Panc1 (cell line): ENCODE measurements around the gene TRIP10. TPM values are rescaled to one million over a fixed set of nuclear protein-coding genes. Genes with fewer than 3 reads are reported as not detected.

ENCODE experiments used
- ATAC-seq: fragments of 200-7000 bp; cut with Tn5 transposase; 2 replicates; pipeline ENCODE4 v1.9.1; 2020; ENCODE audit warnings: mild to moderate bottlenecking, moderate library complexity
- BruUV-seq: library from RNA; stranded (reverse); fragments of 400-500 nt; replicated peaks from 2 replicates; lab custom pipeline; 2021; lab: Mats Ljungman, UMichigan
- CTCF ChIA-PET: fragments of 300-600 bp; sonication (Branson Sonifier 250); formaldehyde crosslinking; loops from one replicate; lab custom pipeline; 2022; ENCODE audit warnings: antibody characterized with exemption; lab: Charles Lee
- POLR2A ChIA-PET: fragments of 300-600 bp; sonication (Branson Sonifier 250); formaldehyde crosslinking; loops from one replicate; lab custom pipeline; 2022; ENCODE audit warnings: antibody characterized with exemption; lab: Charles Lee
- DNase-seq: peaks from one replicate; pipeline ENCODE4 v3.0.0-alpha.2; 2010; ENCODE audit warnings: low read depth, low spot score
- H3K27ac ChIP-seq: 2 replicates; pipeline ENCODE4 v1.5.1; 2011; ENCODE audit warnings: mild to moderate bottlenecking, low read length, inconsistent platforms
- H3K27me3 ChIP-seq: fragments of 200-500 bp; sonication (Bioruptor generic); 2 replicates; pipeline ENCODE4 v1.6.0; 2014; ENCODE audit warnings: low read length, inconsistent platforms; ENCODE audit not compliant: control insufficient read depth, insufficient read depth
- H3K36me3 ChIP-seq: fragments of 200-500 bp; sonication (Bioruptor generic); 2 replicates; pipeline ENCODE4 v1.5.1; 2014; ENCODE audit warnings: inconsistent platforms, mild to moderate bottlenecking, low read length, moderate library complexity; ENCODE audit not compliant: control insufficient read depth, insufficient read depth
- H3K4me1 ChIP-seq: 2 replicates; pipeline ENCODE4 v1.5.1; 2011; ENCODE audit warnings: inconsistent platforms, mild to moderate bottlenecking, low read length, moderate library complexity; ENCODE audit not compliant: control insufficient read depth, insufficient read depth
- H3K4me3 ChIP-seq, 2 experiments: 2 replicates each; pipeline ENCODE4 v1.5.1; 2011 to 2012; ENCODE audit warnings: low read depth in 2 of 2, low read length in 2 of 2, mild to moderate bottlenecking in 2 of 2, inconsistent platforms in 1 of 2, moderate library complexity in 1 of 2
- H3K9me3 ChIP-seq: fragments of 200-500 bp; sonication (Bioruptor generic); 2 replicates; pipeline ENCODE4 v1.5.1; 2014; ENCODE audit warnings: low read depth, mild to moderate bottlenecking, inconsistent platforms, low read length, moderate library complexity; ENCODE audit not compliant: control insufficient read depth, insufficient read depth
- POLR2AphosphoS5 ChIP-seq: IDR thresholded peaks from 2 replicates; pipeline ENCODE4 v1.6.1; 2012; ENCODE audit warnings: mild to moderate bottlenecking, low read depth, low read length, moderate library complexity
- SIN3A ChIP-seq: IDR thresholded peaks from 2 replicates; pipeline ENCODE4 v1.6.1; 2012; ENCODE audit warnings: low read depth, mild to moderate bottlenecking, low read length, moderate library complexity, borderline replicate concordance; ENCODE audit not compliant: insufficient read depth
- TCF7L2 ChIP-seq: IDR thresholded peaks from 2 replicates; pipeline ENCODE4 v1.6.1; 2011; ENCODE audit warnings: mild to moderate bottlenecking, low read depth, low read length, inconsistent platforms
- in situ Hi-C: cut with HindIII; loops from 2 replicates; pipeline ENCODE4 v1.10.0; 2016; ENCODE audit warnings: low sequenced_read_pairs, low pct_unique_long_range_greater_than_20kb
- intact Hi-C: fragments of 100-400 bp; cut with micrococcal nuclease; formaldehyde crosslinking; loops from one replicate; pipeline ENCODE4 v1.10.0; 2022; ENCODE audit not compliant: unreplicated experiment
- total RNA-seq: library from RNA; stranded (reverse); gene quantifications from one replicate; pipeline ENCODE4 v1.2.1, GENCODE V29; 2021; ENCODE audit not compliant: unreplicated experiment
- TF ChIP-seq, protein P1 (sequence below): fragments of 450-650 bp; IDR thresholded peaks from 2 replicates; pipeline ENCODE4 v1.5.1; 2017; ENCODE audit warnings: mild to moderate bottlenecking
- TF ChIP-seq, protein P2 (sequence below), 2 experiments: IDR thresholded peaks; 2 replicates each; pipeline ENCODE4 v1.6.1; 2011 to 2012; ENCODE audit warnings: low read depth in 2 of 2, control low read depth in 1 of 2, low read length in 1 of 2, mild to moderate bottlenecking in 1 of 2, moderate library complexity in 1 of 2; ENCODE audit not compliant: insufficient read depth in 1 of 2

Gene TRIP10
- total RNA-seq, 1 experiment from 2014 or later = 115 TPM

DNA sequence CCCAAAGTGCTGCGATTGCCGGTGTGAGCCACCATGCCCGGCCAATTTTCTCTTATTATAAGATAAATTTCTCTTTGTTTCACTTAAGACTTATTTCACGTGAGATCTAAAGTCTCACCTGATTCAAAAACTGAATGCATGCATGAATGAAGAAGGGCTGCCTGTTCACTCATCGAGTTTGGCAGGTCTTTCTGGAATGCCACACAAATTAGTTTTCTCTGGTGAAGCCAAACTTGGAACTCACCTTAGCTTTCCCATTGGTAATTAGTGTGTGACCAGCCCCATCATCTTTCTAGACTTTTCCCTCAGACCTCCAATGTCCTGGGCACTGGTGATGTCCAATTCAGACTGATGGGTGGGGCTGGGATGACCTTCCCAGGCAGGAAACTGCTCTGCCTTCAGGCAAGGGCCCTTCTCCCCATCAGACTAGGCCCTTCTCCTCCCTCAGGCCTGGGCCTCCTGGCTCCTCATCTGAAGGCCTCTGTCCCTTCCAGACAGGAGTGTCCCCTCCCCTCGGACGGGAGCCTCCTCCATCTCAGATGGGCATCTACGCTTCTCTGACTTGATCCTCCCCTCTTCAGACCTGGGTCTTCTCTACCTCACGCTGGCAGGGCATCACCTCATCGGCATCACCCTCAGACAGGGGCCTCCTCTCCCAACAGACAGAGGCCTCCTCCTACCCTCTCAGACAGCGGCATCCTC, 33.4 kb upstream of the TRIP10 start:
- no peak overlapping the region for H3K4me3 ChIP-seq
- H3K4me1 ChIP-seq = no peaks in the 10 kb centered on the region
- ATAC-seq = no peak
- POLR2A ChIA-PET = no interaction called here
- no peaks in the 10 kb centered on the region for H3K9me3 ChIP-seq
- in situ Hi-C loops (no loop called here), intact Hi-C loops (no loop called here)
- no peak overlapping the region for H3K27ac ChIP-seq
- H3K27me3 ChIP-seq = no peaks in the 10 kb centered on the region
- BruUV-seq = no TSS peak
- DNase-seq = no peak
- CTCF ChIA-PET = no interaction called here
- H3K36me3 ChIP-seq = no peaks in the 10 kb centered on the region
- TF ChIP-seq, protein P1, sequence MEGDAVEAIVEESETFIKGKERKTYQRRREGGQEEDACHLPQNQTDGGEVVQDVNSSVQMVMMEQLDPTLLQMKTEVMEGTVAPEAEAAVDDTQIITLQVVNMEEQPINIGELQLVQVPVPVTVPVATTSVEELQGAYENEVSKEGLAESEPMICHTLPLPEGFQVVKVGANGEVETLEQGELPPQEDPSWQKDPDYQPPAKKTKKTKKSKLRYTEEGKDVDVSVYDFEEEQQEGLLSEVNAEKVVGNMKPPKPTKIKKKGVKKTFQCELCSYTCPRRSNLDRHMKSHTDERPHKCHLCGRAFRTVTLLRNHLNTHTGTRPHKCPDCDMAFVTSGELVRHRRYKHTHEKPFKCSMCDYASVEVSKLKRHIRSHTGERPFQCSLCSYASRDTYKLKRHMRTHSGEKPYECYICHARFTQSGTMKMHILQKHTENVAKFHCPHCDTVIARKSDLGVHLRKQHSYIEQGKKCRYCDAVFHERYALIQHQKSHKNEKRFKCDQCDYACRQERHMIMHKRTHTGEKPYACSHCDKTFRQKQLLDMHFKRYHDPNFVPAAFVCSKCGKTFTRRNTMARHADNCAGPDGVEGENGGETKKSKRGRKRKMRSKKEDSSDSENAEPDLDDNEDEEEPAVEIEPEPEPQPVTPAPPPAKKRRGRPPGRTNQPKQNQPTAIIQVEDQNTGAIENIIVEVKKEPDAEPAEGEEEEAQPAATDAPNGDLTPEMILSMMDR = no peak
- no peak for TF ChIP-seq POLR2AphosphoS5
- TF ChIP-seq, protein P2, sequence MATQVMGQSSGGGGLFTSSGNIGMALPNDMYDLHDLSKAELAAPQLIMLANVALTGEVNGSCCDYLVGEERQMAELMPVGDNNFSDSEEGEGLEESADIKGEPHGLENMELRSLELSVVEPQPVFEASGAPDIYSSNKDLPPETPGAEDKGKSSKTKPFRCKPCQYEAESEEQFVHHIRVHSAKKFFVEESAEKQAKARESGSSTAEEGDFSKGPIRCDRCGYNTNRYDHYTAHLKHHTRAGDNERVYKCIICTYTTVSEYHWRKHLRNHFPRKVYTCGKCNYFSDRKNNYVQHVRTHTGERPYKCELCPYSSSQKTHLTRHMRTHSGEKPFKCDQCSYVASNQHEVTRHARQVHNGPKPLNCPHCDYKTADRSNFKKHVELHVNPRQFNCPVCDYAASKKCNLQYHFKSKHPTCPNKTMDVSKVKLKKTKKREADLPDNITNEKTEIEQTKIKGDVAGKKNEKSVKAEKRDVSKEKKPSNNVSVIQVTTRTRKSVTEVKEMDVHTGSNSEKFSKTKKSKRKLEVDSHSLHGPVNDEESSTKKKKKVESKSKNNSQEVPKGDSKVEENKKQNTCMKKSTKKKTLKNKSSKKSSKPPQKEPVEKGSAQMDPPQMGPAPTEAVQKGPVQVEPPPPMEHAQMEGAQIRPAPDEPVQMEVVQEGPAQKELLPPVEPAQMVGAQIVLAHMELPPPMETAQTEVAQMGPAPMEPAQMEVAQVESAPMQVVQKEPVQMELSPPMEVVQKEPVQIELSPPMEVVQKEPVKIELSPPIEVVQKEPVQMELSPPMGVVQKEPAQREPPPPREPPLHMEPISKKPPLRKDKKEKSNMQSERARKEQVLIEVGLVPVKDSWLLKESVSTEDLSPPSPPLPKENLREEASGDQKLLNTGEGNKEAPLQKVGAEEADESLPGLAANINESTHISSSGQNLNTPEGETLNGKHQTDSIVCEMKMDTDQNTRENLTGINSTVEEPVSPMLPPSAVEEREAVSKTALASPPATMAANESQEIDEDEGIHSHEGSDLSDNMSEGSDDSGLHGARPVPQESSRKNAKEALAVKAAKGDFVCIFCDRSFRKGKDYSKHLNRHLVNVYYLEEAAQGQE (IDR thresholded peaks at IDR 0.05; ENCODE audit: insufficient read depth in 1 of 2, low read depth in 2 of 2, low read length in 1 of 2) = no peak
- TF ChIP-seq TCF7L2 = no peak

DNA sequence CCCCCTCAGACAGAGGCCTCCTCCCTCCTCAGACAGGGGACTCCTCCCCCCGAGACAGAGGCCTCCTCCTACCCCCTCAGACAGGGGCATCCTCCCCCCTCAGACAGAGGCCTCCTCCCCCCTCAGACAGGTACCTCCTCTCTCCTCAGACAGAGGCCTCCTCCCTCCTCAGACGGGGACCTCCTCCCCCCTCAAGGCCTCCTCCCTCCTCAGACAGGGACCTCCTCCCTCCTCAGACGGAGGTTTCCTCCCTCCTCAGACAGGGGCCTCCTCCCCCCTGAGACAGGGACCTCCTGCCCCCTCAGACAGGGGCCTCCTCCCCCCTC, 32.9 kb upstream of the TRIP10 start:
- ChIA-PET POLR2A (no interaction called here), CTCF (no interaction called here)
- Histone ChIP-seq H3K27me3 (no peaks in the 10 kb centered on the region), H3K4me1 (no peaks in the 10 kb centered on the region), H3K36me3 (no peaks in the 10 kb centered on the region), H3K4me3 (no peak overlapping the region), H3K27ac (no peak overlapping the region), H3K9me3 (no peaks in the 10 kb centered on the region)
- TF ChIP-seq TCF7L2 (no peak), POLR2AphosphoS5 (no peak), SIN3A (no peak)
- TF ChIP-seq, protein P1 = no peak
- TF ChIP-seq, protein P2 (IDR thresholded peaks at IDR 0.05; ENCODE audit: insufficient read depth in 1 of 2, low read depth in 2 of 2, low read length in 1 of 2) = no peak
- no peak for ATAC-seq
- no TSS peak for BruUV-seq
- in situ Hi-C loops (no loop called here), intact Hi-C loops (no loop called here)
- no peak for DNase-seq
